ENCODE results near the gene ZNF799. TPM values are rescaled to one million over a fixed set of nuclear protein-coding genes. Genes with fewer than 3 reads are reported as not detected.
A peak's percentile ranks its signal among the peaks of the same experiment; 100 is the strongest.
"Not testable (repeated sequence)": the region's sequence is repeated elsewhere in the genome, so short reads cannot be mapped to it uniquely, and the experiment has no call there.

The ZNF799 gene
- total and polyA plus RNA-seq, 5 experiments from 2014 or later: 3.3 to 9.1 (median 4.4) TPM

- not testable (repeated sequence) for H3K27me3 Mint-ChIP-seq
- peak overlapping the region in 9 of 10 donors; percentile 46 to 89 (median 64) for H3K27ac Mint-ChIP-seq
- DNase-seq (peak in 7 of 10 donors; percentile 3 to 24 (median 6)), ATAC-seq (peak; percentile 27 to 55)
- H3K36me3 Mint-ChIP-seq: peaks cover 0 to 22% (median 10%) of the 10 kb centered on the region in 3 donors
- peaks cover 0 to 15% (median 7%) of the 10 kb centered on the region in 9 donors for H3K9me3 Mint-ChIP-seq
- H3K4me1 Mint-ChIP-seq: peaks cover 5 to 29% (median 18%) of the 10 kb centered on the region in 4 donors
- peak overlapping the region; percentile 85 to 97 (median 94) for H3K4me3 Mint-ChIP-seq
- POLR2A ChIA-PET: interaction anchor here (0.7 kb wide), 1 partner anchor 110 kb away, joined by 3 read pairs; no protein-coding TSS in a partner anchor
Measured at GRCh38 chr19:12399901-12400632, 1.0 kb downstream of the ZNF799 start.

GRCh38 chr19:12391148-12391547 lies 9.9 kb downstream of the ZNF799 start:
- peaks cover 44 to 83% (median 59%) of the 10 kb centered on the region in 3 donors for H3K36me3 Mint-ChIP-seq
- H3K4me1 Mint-ChIP-seq, H3K27me3 Mint-ChIP-seq, H3K4me3 Mint-ChIP-seq, ATAC-seq, H3K27ac Mint-ChIP-seq, POLR2A ChIA-PET, DNase-seq: not testable (repeated sequence)
- peaks cover 12 to 75% (median 31%) of the 10 kb centered on the region in 9 donors for H3K9me3 Mint-ChIP-seq

GRCh38 chr19:12386365-12386764 lies 14.7 kb downstream of the ZNF799 start:
- Mint-ChIP-seq H3K36me3 (peaks cover 32 to 75% (median 49%) of the 10 kb centered on the region in 3 donors), H3K9me3 (peaks cover 0 to 82% (median 26%) of the 10 kb centered on the region in 9 donors)
- H3K4me1 Mint-ChIP-seq, POLR2A ChIA-PET, H3K27ac Mint-ChIP-seq, H3K27me3 Mint-ChIP-seq, H3K4me3 Mint-ChIP-seq, DNase-seq, ATAC-seq: not testable (repeated sequence)

- peaks cover 15 to 89% (median 47%) of the 10 kb centered on the region in 9 donors for H3K9me3 Mint-ChIP-seq
- ATAC-seq (no peak), DNase-seq (no peak)
- no peaks in the 10 kb centered on the region for H3K27me3 Mint-ChIP-seq
- no peaks in the 10 kb centered on the region for H3K4me1 Mint-ChIP-seq
- POLR2A ChIA-PET: no interaction called here
- peaks cover 27 to 68% (median 52%) of the 10 kb centered on the region in 3 donors for H3K36me3 Mint-ChIP-seq
- H3K27ac Mint-ChIP-seq: no peak overlapping the region
- H3K4me3 Mint-ChIP-seq: no peak overlapping the region
Measured at GRCh38 chr19:12380444-12380737, 20.7 kb downstream of the ZNF799 start.

GRCh38 chr19:12379732-12380443 lies 21.2 kb downstream of the ZNF799 start:
- no peak overlapping the region for H3K27ac Mint-ChIP-seq
- H3K4me3 Mint-ChIP-seq: no peak overlapping the region
- H3K9me3 Mint-ChIP-seq: peaks cover 17 to 90% (median 50%) of the 10 kb centered on the region in 9 donors
- DNase-seq (no peak), ATAC-seq (no peak)
- POLR2A ChIA-PET: no interaction called here
- no peaks in the 10 kb centered on the region for H3K4me1 Mint-ChIP-seq
- H3K27me3 Mint-ChIP-seq: no peaks in the 10 kb centered on the region
- peaks cover 27 to 66% (median 51%) of the 10 kb centered on the region in 3 donors for H3K36me3 Mint-ChIP-seq

GRCh38 chr19:12374026-12374425 lies 27.0 kb downstream of the ZNF799 start:
- Mint-ChIP-seq H3K27me3 (peaks cover 0 to 2% (median 0%) of the 10 kb centered on the region in 5 donors), H3K4me1 (no peaks in the 10 kb centered on the region), H3K27ac (no peak overlapping the region), H3K36me3 (peaks cover 0 to 34% (median 24%) of the 10 kb centered on the region in 3 donors), H3K4me3 (no peak overlapping the region), H3K9me3 (peaks cover 9 to 46% (median 29%) of the 10 kb centered on the region in 9 donors)
- ATAC-seq (no peak), DNase-seq (no peak)
- POLR2A ChIA-PET: no interaction called here

GRCh38 chr19:12365236-12366162 lies 35.6 kb downstream of the ZNF799 start, which contains the start of gene ZNF442:
ZNF442 (minus strand) TSS chr19:12365683; CDS start chr19:12363631, 2,052 bp downstream.
- ATAC-seq (peak; percentile 97 to 99), DNase-seq (peak; percentile 70 to 95 (median 84))
- peaks cover 0 to 5% (median 0%) of the 10 kb centered on the region in 3 donors for H3K36me3 Mint-ChIP-seq
- peak within 1 kb of the TSS; percentile 77 to 97 (median 94) for H3K27ac Mint-ChIP-seq
- H3K4me1 Mint-ChIP-seq: peaks cover 5 to 37% (median 23%) of the 10 kb centered on the region in 4 donors
- POLR2A ChIA-PET: interaction anchor here (0.5 to 3.5 kb wide), 14 partner anchors 11 to 599 kb away, joined by 3 to 50 read pairs (median 4); partner anchors contain the start of genes ZNF44, ZNF441, ZNF443 and ZNF563
- peaks cover 0 to 7% (median 0%) of the 10 kb centered on the region in 9 donors for H3K9me3 Mint-ChIP-seq
- H3K27me3 Mint-ChIP-seq: no peaks in the 10 kb centered on the region
- peak within 1 kb of the TSS; percentile 93 to 99 (median 97) for H3K4me3 Mint-ChIP-seq

- DNase-seq (peak in 3 of 10 donors; percentile 2 to 8 (median 4)), ATAC-seq (no peak)
- peaks cover 0 to 5% (median 0%) of the 10 kb centered on the region in 3 donors for H3K36me3 Mint-ChIP-seq
- POLR2A ChIA-PET: interaction anchor here (1.0 to 3.5 kb wide), 13 partner anchors 10 to 598 kb away, joined by 3 to 50 read pairs (median 5); partner anchors contain the start of genes ZNF44, ZNF441, ZNF443 and ZNF563
- H3K27me3 Mint-ChIP-seq: no peaks in the 10 kb centered on the region
- peaks cover 5 to 37% (median 23%) of the 10 kb centered on the region in 4 donors for H3K4me1 Mint-ChIP-seq
- H3K27ac Mint-ChIP-seq: peak overlapping the region in 9 of 10 donors; percentile 25 to 95 (median 88)
- H3K9me3 Mint-ChIP-seq: peaks cover 0 to 10% (median 0%) of the 10 kb centered on the region in 9 donors
- peak overlapping the region; percentile 93 to 99 (median 97) for H3K4me3 Mint-ChIP-seq
Measured at GRCh38 chr19:12364391-12365235, 36.5 kb downstream of the ZNF799 start.

- H3K4me1 Mint-ChIP-seq: peaks cover 5 to 37% (median 25%) of the 10 kb centered on the region in 4 donors
- H3K27me3 Mint-ChIP-seq, H3K27ac Mint-ChIP-seq, H3K4me3 Mint-ChIP-seq, DNase-seq, ATAC-seq: not testable (repeated sequence)
- peaks cover 0 to 10% (median 0%) of the 10 kb centered on the region in 3 donors for H3K36me3 Mint-ChIP-seq
- peaks cover 0 to 21% (median 8%) of the 10 kb centered on the region in 9 donors for H3K9me3 Mint-ChIP-seq
- POLR2A ChIA-PET: interaction anchor here (0.7 kb wide), 1 partner anchor 66 kb away, joined by 4 read pairs; no protein-coding TSS in a partner anchor
Measured at GRCh38 chr19:12362236-12362635, 38.8 kb downstream of the ZNF799 start.

GRCh38 chr19:12353375-12353774 lies 47.7 kb downstream of the ZNF799 start:
- POLR2A ChIA-PET: no interaction called here
- no peaks in the 10 kb centered on the region for H3K27me3 Mint-ChIP-seq
- H3K9me3 Mint-ChIP-seq: peaks cover 0 to 83% (median 42%) of the 10 kb centered on the region in 9 donors
- DNase-seq: no peak
- no peak for ATAC-seq
- H3K36me3 Mint-ChIP-seq: peaks cover 24 to 64% (median 58%) of the 10 kb centered on the region in 3 donors
- H3K4me3 Mint-ChIP-seq: no peak overlapping the region
- H3K27ac Mint-ChIP-seq: no peak overlapping the region
- peaks cover 0 to 2% (median 0%) of the 10 kb centered on the region in 4 donors for H3K4me1 Mint-ChIP-seq

GRCh38 chr19:12350890-12351197 lies 50.2 kb downstream of the ZNF799 start:
- ATAC-seq: no peak
- POLR2A ChIA-PET: no interaction called here
- H3K9me3 Mint-ChIP-seq: peaks cover 0 to 87% (median 40%) of the 10 kb centered on the region in 9 donors
- no peak for DNase-seq
- no peak overlapping the region for H3K4me3 Mint-ChIP-seq
- no peak overlapping the region for H3K27ac Mint-ChIP-seq
- no peaks in the 10 kb centered on the region for H3K4me1 Mint-ChIP-seq
- peaks cover 24 to 71% (median 63%) of the 10 kb centered on the region in 3 donors for H3K36me3 Mint-ChIP-seq
- no peaks in the 10 kb centered on the region for H3K27me3 Mint-ChIP-seq

Measured in naive thymus-derived CD8-positive, alpha-beta T cell (primary cell).